IMR-90 (cell line): ENCODE data around the gene NTPCR. TPM values are rescaled to one million over a fixed set of nuclear protein-coding genes. Genes with fewer than 3 reads are reported as not detected.

Experiments
- ATAC-seq: fragments of 200-7000 bp; cut with Tn5 transposase; 2 replicates; pipeline ENCODE4 v1.9.1; 2020; ENCODE audit warnings: low read depth, mild to moderate bottlenecking, moderate library complexity
- BruUV-seq: library from RNA; stranded (reverse); fragments of 400-500 nt; replicated peaks from 2 replicates; lab custom pipeline; 2021; lab: Mats Ljungman, UMichigan
- CTCF ChIA-PET: fragments of 300-600 bp; formaldehyde crosslinking; extraction: SDS; loops from one replicate; lab custom pipeline; 2021; ENCODE audit warnings: antibody characterized with exemption; lab: Yijun Ruan, JAX
- POLR2A ChIA-PET: fragments of 300-600 bp; sonication (Branson Sonifier 250); formaldehyde crosslinking; loops from one replicate; lab custom pipeline; 2022; ENCODE audit warnings: antibody characterized with exemption; ENCODE audit not compliant: unreplicated experiment; lab: Charles Lee
- DNase-seq: peaks from one replicate; pipeline ENCODE4 v3.0.0; 2013
- H2AFZ ChIP-seq: replicated peaks from 2 replicates; pipeline ENCODE3; 2013; ENCODE audit warnings: low read length, mild to moderate bottlenecking; ENCODE audit not compliant: poor library complexity
- H2AK5ac ChIP-seq: 2 replicates; pipeline ENCODE4 v1.6.1; 2013; ENCODE audit warnings: low read depth, low read length, inconsistent platforms
- H2AK9ac ChIP-seq: replicated peaks from 2 replicates; pipeline ENCODE3; 2013; ENCODE audit warnings: mild to moderate bottlenecking, low read depth, low read length, moderate library complexity; ENCODE audit not compliant: poor library complexity
- H2BK120ac ChIP-seq: 2 replicates; pipeline ENCODE4 v1.6.1; 2013; ENCODE audit warnings: low read depth, low read length, inconsistent platforms
- H2BK15ac ChIP-seq: 3 replicates; pipeline ENCODE4 v1.6.1; 2013; ENCODE audit warnings: low read depth, low read length, inconsistent platforms
- H2BK20ac ChIP-seq: 2 replicates; pipeline ENCODE4 v1.6.1; 2013; ENCODE audit warnings: low read depth, mild to moderate bottlenecking, inconsistent platforms, low read length, moderate library complexity
- H2BK5ac ChIP-seq: 2 replicates; pipeline ENCODE4 v1.6.1; 2013; ENCODE audit warnings: mild to moderate bottlenecking, low read depth, low read length, inconsistent platforms; ENCODE audit not compliant: poor library complexity, severe bottlenecking
- H3K14ac ChIP-seq: replicated peaks from 2 replicates; pipeline ENCODE4 v1.6.1; 2013; ENCODE audit warnings: low read depth, low read length, inconsistent platforms
- H3K18ac ChIP-seq: 2 replicates; pipeline ENCODE4 v1.6.1; 2013; ENCODE audit warnings: low read depth, low read length, control low read depth
- H3K23ac ChIP-seq: 2 replicates; pipeline ENCODE4 v1.6.1; 2013; ENCODE audit warnings: low read depth, low read length, inconsistent platforms
- H3K27ac ChIP-seq: 2 replicates; pipeline ENCODE4 v1.5.1; 2013; ENCODE audit warnings: mild to moderate bottlenecking, control low read depth, low read length; ENCODE audit not compliant: insufficient read depth
- H3K27me3 ChIP-seq: 2 replicates; pipeline ENCODE4 v1.6.1; 2013; ENCODE audit warnings: low read length; ENCODE audit not compliant: control insufficient read depth, insufficient read depth
- H3K36me3 ChIP-seq: 2 replicates; pipeline ENCODE4 v1.6.1; 2013; ENCODE audit warnings: low read length, mixed read lengths; ENCODE audit not compliant: control insufficient read depth, insufficient read depth
- H3K4ac ChIP-seq: 2 replicates; pipeline ENCODE4 v1.6.1; 2013; ENCODE audit warnings: low read depth, low read length, inconsistent platforms
- H3K4me1 ChIP-seq: 2 replicates; pipeline ENCODE4 v1.6.1; 2013; ENCODE audit warnings: low read length, mixed read lengths; ENCODE audit not compliant: control insufficient read depth, insufficient read depth
- H3K4me2 ChIP-seq: 2 replicates; pipeline ENCODE4 v1.6.1; 2013; ENCODE audit warnings: low read depth, mild to moderate bottlenecking, control low read depth, low read length, moderate library complexity
- H3K4me3 ChIP-seq: 2 replicates; pipeline ENCODE4 v1.5.1; 2013; ENCODE audit warnings: low read depth, mild to moderate bottlenecking, control low read depth, low read length, moderate library complexity; ENCODE audit not compliant: insufficient read depth
- H3K56ac ChIP-seq: 2 replicates; pipeline ENCODE4 v1.6.1; 2013; ENCODE audit warnings: low read length, inconsistent platforms; ENCODE audit not compliant: insufficient read depth; ENCODE audit errors: extremely low read depth
- H3K79me1 ChIP-seq, 2 experiments: 2 replicates each; pipeline ENCODE4 v1.6.1; 2013; ENCODE audit warnings: low read length in 2 of 2, inconsistent platforms in 1 of 2, low read depth in 1 of 2
- H3K9ac ChIP-seq: 2 replicates; pipeline ENCODE4 v1.6.1; 2013; ENCODE audit warnings: low read depth, low read length, control low read depth
- H3K9me1 ChIP-seq: 2 replicates; pipeline ENCODE4 v1.6.1; 2013; ENCODE audit warnings: low read length, inconsistent platforms; ENCODE audit not compliant: insufficient read depth
- H3K9me3 ChIP-seq: 2 replicates; pipeline ENCODE4 v1.6.1; 2013; ENCODE audit warnings: low read length; ENCODE audit not compliant: control insufficient read depth, insufficient read depth
- H4K20me1 ChIP-seq: 2 replicates; pipeline ENCODE4 v1.6.1; 2013; ENCODE audit warnings: low read length, inconsistent platforms; ENCODE audit not compliant: insufficient read depth
- H4K5ac ChIP-seq: 2 replicates; pipeline ENCODE4 v1.6.1; 2013; ENCODE audit warnings: mild to moderate bottlenecking, low read depth, low read length, control low read depth
- H4K8ac ChIP-seq, 2 experiments: 2 replicates each; pipeline ENCODE4 v1.6.1; 2013; ENCODE audit warnings: low read depth in 2 of 2, low read length in 2 of 2, control low read depth in 1 of 2, inconsistent platforms in 1 of 2
- H4K91ac ChIP-seq: 2 replicates; pipeline ENCODE4 v1.6.1; 2013; ENCODE audit warnings: low read depth, low read length, inconsistent platforms; ENCODE audit not compliant: insufficient read depth
- BHLHE40 ChIP-seq: fragments of 150-350 bp; IDR thresholded peaks from 2 replicates; pipeline ENCODE4 v1.6.1; 2016; ENCODE audit warnings: mild to moderate bottlenecking, low read depth, low read length
- CEBPB ChIP-seq: IDR thresholded peaks from 2 replicates; pipeline ENCODE4 v1.6.1; 2012; ENCODE audit warnings: low read depth, low read length, improper control_type of control experiment
- CHD1 ChIP-seq: IDR thresholded peaks from 2 replicates; pipeline ENCODE4 v1.6.1; 2012; ENCODE audit warnings: low read depth, low read length, improper control_type of control experiment
- CTCF ChIP-seq: conservative IDR thresholded peaks from 2 replicates; pipeline ENCODE4 v1.5.1; 2012; ENCODE audit warnings: mild to moderate bottlenecking, low read depth, low read length, improper control_type of control experiment
- FOS ChIP-seq: fragments of 150-350 bp; IDR thresholded peaks from 2 replicates; pipeline ENCODE4 v1.6.1; 2016; ENCODE audit warnings: low read depth, low read length
- MAFK ChIP-seq: IDR thresholded peaks from 2 replicates; pipeline ENCODE4 v1.6.1; 2012; ENCODE audit warnings: low read depth, low read length, improper control_type of control experiment
- MAZ ChIP-seq: IDR thresholded peaks from 2 replicates; pipeline ENCODE4 v1.6.1; 2012; ENCODE audit warnings: low read depth, mild to moderate bottlenecking, low read length, improper control_type of control experiment, moderate library complexity, borderline replicate concordance
- MXI1 ChIP-seq: IDR thresholded peaks from 2 replicates; pipeline ENCODE4 v1.6.1; 2012; ENCODE audit warnings: low read depth, mild to moderate bottlenecking, low read length, moderate library complexity, borderline replicate concordance
- NFE2L2 ChIP-seq: fragments of 150-350 bp; IDR thresholded peaks from 2 replicates; pipeline ENCODE4 v1.6.1; 2016; ENCODE audit warnings: low read depth, mild to moderate bottlenecking, low read length
- POLR2A ChIP-seq: IDR thresholded peaks from 2 replicates; pipeline ENCODE4 v1.6.1; 2012; ENCODE audit warnings: mild to moderate bottlenecking, low read depth, low read length
- RAD21 ChIP-seq: IDR thresholded peaks from 2 replicates; pipeline ENCODE4 v1.6.1; 2012; ENCODE audit warnings: low read length, improper control_type of control experiment
- RCOR1 ChIP-seq: IDR thresholded peaks from 2 replicates; pipeline ENCODE4 v1.6.1; 2012; ENCODE audit warnings: mild to moderate bottlenecking, low read length, improper control_type of control experiment; ENCODE audit not compliant: insufficient replicate concordance
- RFX5 ChIP-seq: IDR thresholded peaks from 2 replicates; pipeline ENCODE4 v1.8.0; 2012; ENCODE audit warnings: low read depth, mild to moderate bottlenecking, low read length, moderate library complexity
- SMC3 ChIP-seq: fragments of 150-350 bp; IDR thresholded peaks from 2 replicates; pipeline ENCODE4 v1.6.1; 2016; ENCODE audit warnings: low read depth, mild to moderate bottlenecking, antibody characterized with exemption, low read length, moderate library complexity
- USF2 ChIP-seq: fragments of 150-350 bp; IDR thresholded peaks from 2 replicates; pipeline ENCODE4 v1.6.1; 2017; ENCODE audit warnings: mild to moderate bottlenecking, antibody characterized with exemption, low read length, low read depth
- whole genome bisulfite sequencing, 2 experiments: methylation state at CpG; one replicate each; pipeline versions ENCODE4 v1.1.5 to v1.1.7; 2013; ENCODE audit warnings: missing lambda C conversion rate in 2 of 2; ENCODE audit not compliant: insufficient read length in 1 of 2; ENCODE audit errors: extremely low coverage in 2 of 2; 5-methylcytosine and 5-hydroxymethylcytosine counted together
- dilution Hi-C: fragments of 300-500 bp; cut with HindIII; formaldehyde crosslinking; loops from one replicate; pipeline ENCODE4 v1.14.3; 2018; ENCODE audit warnings: low sequenced_read_pairs; ENCODE audit not compliant: unreplicated experiment
- in situ Hi-C: fragments of 300-500 bp; cut with MboI; formaldehyde crosslinking; loops from 3 replicates; pipeline ENCODE4 v1.14.3; 2019; ENCODE audit warnings: low sequenced_read_pairs, inconsistent platforms, mixed read lengths
- intact Hi-C: fragments of 100-400 bp; cut with micrococcal nuclease; formaldehyde crosslinking; loops from 2 replicates; pipeline ENCODE4 v1.10.0; 2022
- polyA plus RNA-seq, 3 experiments: library from polyadenylated mRNA; depleted of rRNA; stranded (reverse); fragments of >200 nt; gene quantifications; 2 replicates each; pipeline ENCODE4 v1.2.3, GENCODE V29; 2012; ENCODE audit warnings: low replicate concordance in 1 of 3
- total RNA-seq: library from RNA; depleted of rRNA; stranded (reverse); fragments of >200 nt; gene quantifications from 2 replicates; pipeline ENCODE4 v1.2.3, GENCODE V29; 2012
- TF ChIP-seq, protein P1 (sequence below): fragments of 150-350 bp; IDR thresholded peaks from 2 replicates; pipeline ENCODE4 v1.6.1; 2016; ENCODE audit warnings: low read depth, mild to moderate bottlenecking, low read length, moderate library complexity, borderline replicate concordance

NTPCR gene
- total and polyA plus RNA-seq, 2 of the 4 experiments (the other 2 are of a cell fraction): 13.3 to 16.5 TPM

DNA sequence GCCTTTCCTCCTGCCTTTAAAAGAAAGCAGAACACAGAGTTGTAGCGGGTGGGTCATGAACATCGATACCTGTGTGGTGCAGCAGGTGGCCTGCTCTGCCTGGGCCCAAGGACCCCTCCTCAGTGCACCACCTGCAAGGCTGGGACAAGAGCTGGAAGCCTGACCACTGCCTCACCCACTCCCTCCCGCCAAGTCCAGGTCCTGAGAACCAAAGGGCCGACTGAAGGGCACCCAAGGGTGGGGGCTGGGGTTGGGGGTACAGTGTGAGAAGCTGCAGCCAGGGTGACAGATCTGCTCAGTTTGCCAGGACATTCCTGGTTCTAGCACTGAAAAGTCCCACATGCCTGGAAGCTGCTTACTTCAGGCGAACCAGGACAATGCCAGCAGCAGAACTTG is 36.1 kb downstream of the NTPCR start:
- WGBS, 2 experiments: 100% methylated on average over 1 of the region's 5 CpGs; no CpG with 5 or more reads in 1 of the 2 experiments
- Histone ChIP-seq H3K4ac (no peak overlapping the region), H3K56ac (no peak overlapping the region), H2AK5ac (no peak overlapping the region), H2BK20ac (no peak overlapping the region), H3K27me3 (no peaks in the 10 kb centered on the region), H2BK5ac (no peak overlapping the region), H2BK15ac (no peak overlapping the region), H2AFZ (no peak overlapping the region), H4K20me1 (no peaks in the 10 kb centered on the region), H2AK9ac (no peak overlapping the region), H4K8ac (no peak overlapping the region), H3K36me3 (peaks cover 19% of the 10 kb centered on the region; the same call in 1 of the 2 replicates), H2BK120ac (no peak overlapping the region), H3K4me1 (peaks cover 9% of the 10 kb centered on the region), H4K91ac (no peak overlapping the region), H4K5ac (no peak overlapping the region), H3K9ac (no peak overlapping the region), H3K9me1 (peaks cover 9% of the 10 kb centered on the region), H3K23ac (no peak overlapping the region), H3K14ac (no peak overlapping the region), H3K18ac (no peak overlapping the region), H3K4me3 (no peak overlapping the region), H3K79me1 (no peaks in the 10 kb centered on the region), H3K4me2 (no peak overlapping the region), H3K9me3 (no peaks in the 10 kb centered on the region), H3K27ac (no peak overlapping the region)
- ChIA-PET CTCF (no interaction called here), POLR2A (no interaction called here)
- no peak for TF ChIP-seq USF2
- no peak for TF ChIP-seq CTCF
- TF ChIP-seq MXI1: no peak
- no peak for TF ChIP-seq CHD1
- TF ChIP-seq MAZ: no peak
- no peak for TF ChIP-seq RAD21
- TF ChIP-seq BHLHE40: no peak
- no peak for TF ChIP-seq SMC3
- no peak for TF ChIP-seq MAFK
- TF ChIP-seq, protein P1, sequence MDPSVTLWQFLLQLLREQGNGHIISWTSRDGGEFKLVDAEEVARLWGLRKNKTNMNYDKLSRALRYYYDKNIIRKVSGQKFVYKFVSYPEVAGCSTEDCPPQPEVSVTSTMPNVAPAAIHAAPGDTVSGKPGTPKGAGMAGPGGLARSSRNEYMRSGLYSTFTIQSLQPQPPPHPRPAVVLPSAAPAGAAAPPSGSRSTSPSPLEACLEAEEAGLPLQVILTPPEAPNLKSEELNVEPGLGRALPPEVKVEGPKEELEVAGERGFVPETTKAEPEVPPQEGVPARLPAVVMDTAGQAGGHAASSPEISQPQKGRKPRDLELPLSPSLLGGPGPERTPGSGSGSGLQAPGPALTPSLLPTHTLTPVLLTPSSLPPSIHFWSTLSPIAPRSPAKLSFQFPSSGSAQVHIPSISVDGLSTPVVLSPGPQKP: no peak
- no peak for TF ChIP-seq POLR2A
- TF ChIP-seq NFE2L2: no peak
- TF ChIP-seq CEBPB: no peak
- no peak for TF ChIP-seq RCOR1
- no peak for TF ChIP-seq FOS
- TF ChIP-seq RFX5: no peak
- DNase-seq: no peak
- ATAC-seq: no peak
- dilution Hi-C loops: no loop called here
- intact Hi-C loops: no loop called here
- in situ Hi-C loops: no loop called here
- no TSS peak for BruUV-seq
